Frontal cortex (tissue), 4 donors: Measurements from ENCODE around the gene MORF4L1. TPM values are rescaled to one million over a fixed set of nuclear protein-coding genes. Genes with fewer than 3 reads are reported as not detected.
"Not testable (repeated sequence)": the region's sequence is repeated elsewhere in the genome, so short reads cannot be mapped to it uniquely, and the experiment has no call there.

Experiments
- DNase-seq, 2 donors: peaks; one replicate each; pipeline ENCODE4 v3.0.0; 2012; ENCODE audit warnings: low spot score in 2 of 2
- FAIRE-seq: peaks from 2 replicates; lab custom pipeline; 2012; peaks lifted over from hg19 to GRCh38; lab: Jason Lieb, UNC
- total RNA-seq: library from RNA; depleted of rRNA; stranded (reverse); fragments of >200 nt; gene quantifications from one replicate; pipeline ENCODE4 v1.2.3, GENCODE V29; 2014
- donor health status: control.
- donor health status: control.
- donor health status: control.

Gene MORF4L1
- total RNA-seq, 1 donor from 2014 or later = 1,097 TPM

GRCh38 chr15:78893538-78893937 lies 20.8 kb downstream of the MORF4L1 start:
- DNase-seq (no peak), FAIRE-seq (no peak)

DNA sequence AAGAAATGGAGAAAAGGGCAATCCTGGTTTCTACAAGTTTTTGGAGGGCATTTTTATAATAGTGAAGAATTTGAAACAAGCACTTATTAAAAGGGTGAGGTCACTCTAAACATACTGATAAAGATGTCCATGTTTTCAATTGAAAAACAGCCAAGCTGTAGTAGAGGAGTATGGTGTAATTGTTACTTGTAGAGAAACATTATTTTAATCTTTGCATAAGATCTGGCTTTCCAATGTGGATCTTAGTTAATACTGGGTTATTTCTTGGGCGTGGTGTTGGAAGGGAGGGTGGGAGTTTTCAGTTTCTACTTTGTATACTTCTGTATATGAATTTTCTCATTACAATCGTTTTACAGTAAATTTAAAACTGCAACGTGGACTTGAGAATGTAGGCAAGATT lies 22.8 kb downstream of the MORF4L1 start:
- no peak for FAIRE-seq
- no peak for DNase-seq

DNA sequence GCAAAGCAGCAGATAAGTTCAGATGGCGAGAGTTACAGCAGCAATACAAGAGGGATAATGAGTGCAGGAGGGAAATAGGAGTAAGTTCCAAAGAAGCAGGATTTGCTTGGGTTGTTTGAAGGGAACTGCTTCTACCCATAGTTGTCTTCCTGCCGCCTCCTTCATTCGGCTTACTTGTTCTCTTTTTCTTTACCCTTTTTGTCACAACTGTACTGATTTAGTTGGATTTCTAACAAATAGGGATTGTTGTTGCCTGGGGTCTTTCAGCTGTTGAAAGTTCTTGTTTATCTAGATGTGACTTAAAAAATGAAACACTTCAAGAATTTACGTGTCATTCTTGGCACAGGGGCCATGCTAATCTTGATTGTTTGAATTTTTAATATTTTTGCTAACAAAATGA lies 25.9 kb downstream of the MORF4L1 start:
- no peak for FAIRE-seq

GRCh38 chr15:78900819-78901533 lies 28.3 kb downstream of the MORF4L1 start:
- not testable (repeated sequence) for FAIRE-seq, DNase-seq

More for the DNA sequence above, 25.9 kb downstream of the MORF4L1 start:
- no peak for DNase-seq

GRCh38 chr15:78902281-78903032 lies 29.8 kb downstream of the MORF4L1 start:
- not testable (repeated sequence) for DNase-seq, FAIRE-seq

DNA sequence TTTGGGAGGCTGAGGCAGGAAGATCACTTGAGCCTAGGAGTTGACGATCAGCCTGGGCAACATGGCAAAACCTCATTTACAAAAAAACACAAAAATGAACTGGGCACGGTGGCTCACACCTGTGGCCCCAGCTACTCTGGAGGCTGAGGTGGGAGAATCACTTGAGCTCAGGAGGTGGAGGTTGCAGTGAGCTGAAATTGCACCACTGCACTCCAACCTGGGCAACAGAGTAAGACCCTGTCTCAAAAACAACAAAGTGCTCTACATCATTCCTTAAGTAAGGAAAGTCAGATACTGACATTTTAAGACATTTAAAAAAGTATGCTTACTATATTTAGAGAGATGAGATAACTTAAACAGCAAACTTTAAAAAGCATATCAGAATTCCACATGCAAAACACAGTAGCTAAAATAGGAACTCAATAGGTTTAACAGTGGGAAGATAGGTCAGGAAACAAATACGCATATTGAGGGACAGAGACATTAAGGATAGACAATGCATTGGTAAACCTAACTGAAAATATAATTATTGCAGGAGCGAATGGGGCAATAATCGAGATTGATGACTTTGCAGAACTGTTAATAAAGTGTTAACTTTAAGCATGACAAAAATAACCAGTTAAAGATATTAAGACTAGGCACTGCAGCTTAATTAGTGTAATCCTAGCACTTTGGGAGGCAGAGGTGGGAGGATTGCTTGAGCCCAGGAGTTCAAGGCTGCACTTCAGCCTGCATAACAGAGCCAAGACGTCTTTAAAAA lies 32.1 kb downstream of the MORF4L1 start:
- FAIRE-seq = no peak
- no peak for DNase-seq

- no peak for DNase-seq
- no peak for FAIRE-seq
Observed at GRCh38 chr15:78906316-78906620, 33.6 kb downstream of the MORF4L1 start.

GRCh38 chr15:78907577-78907976 lies 34.9 kb downstream of the MORF4L1 start:
- FAIRE-seq (no peak), DNase-seq (no peak)

- DNase-seq = no peak
- no peak for FAIRE-seq
Observed at GRCh38 chr15:78909160-78909695, 36.5 kb downstream of the MORF4L1 start.

DNA sequence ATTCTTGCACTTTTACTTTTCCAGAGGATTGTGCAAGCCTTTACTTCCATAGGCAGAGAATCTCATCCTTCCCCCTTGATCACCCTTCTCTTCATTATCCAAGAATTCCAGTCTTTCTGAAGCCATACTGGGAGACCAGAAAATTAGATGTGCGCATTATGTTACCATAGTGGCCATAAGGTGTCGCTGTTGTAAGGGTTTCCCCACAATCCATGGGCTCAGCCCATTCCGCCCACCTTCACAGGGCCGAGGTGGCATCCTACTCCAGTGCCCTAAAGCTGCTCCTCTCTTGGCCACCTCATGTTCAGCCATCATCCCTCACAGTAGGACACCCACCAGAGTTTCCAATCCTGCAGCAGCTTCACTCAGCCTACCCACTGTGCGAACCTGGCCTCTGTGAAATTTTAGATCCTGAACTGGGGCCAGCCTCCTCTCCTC lies 37.1 kb downstream of the MORF4L1 start:
- DNase-seq (peak in 1 of 2 donors; percentile 48), FAIRE-seq (no peak)

DNA sequence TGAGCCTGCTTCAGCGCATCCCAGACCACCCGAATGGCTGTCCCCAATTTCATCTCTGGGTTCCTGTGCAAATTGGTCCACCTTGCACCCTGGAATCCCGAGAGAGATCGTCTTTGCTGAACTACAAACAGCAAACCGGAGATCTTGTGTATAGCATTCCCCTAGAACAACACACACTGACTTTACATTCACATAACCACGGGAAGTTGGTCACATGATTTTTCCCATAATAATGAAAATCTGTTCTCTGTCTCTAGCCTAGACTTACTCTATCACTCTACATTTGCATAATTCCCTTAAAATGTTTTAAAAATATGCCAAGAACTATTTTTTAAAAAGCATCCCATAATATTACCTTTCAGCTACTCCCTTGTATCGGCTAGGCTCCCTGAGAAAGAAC lies 37.6 kb downstream of the MORF4L1 start:
- no peak for DNase-seq
- no peak for FAIRE-seq

DNA sequence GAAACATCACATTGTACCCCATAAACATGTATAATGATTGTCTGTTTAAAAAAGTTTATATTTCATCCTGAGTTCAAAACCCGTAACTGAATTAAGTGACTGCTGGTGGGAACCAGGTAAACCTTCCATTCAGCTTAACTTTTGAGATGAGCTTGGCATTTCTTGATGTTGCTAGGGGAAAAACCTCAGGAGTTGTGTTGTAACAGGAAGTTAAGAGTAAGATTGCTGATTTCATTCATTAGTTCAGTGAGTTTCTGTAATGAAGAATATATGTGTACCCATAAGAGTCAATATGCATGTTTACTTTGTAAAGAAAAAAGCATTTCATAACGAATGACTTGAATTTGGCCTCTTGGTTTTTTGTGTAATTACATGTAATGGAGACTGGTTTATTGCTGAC lies 39.6 kb downstream of the MORF4L1 start:
- FAIRE-seq (no peak), DNase-seq (no peak)

DNA sequence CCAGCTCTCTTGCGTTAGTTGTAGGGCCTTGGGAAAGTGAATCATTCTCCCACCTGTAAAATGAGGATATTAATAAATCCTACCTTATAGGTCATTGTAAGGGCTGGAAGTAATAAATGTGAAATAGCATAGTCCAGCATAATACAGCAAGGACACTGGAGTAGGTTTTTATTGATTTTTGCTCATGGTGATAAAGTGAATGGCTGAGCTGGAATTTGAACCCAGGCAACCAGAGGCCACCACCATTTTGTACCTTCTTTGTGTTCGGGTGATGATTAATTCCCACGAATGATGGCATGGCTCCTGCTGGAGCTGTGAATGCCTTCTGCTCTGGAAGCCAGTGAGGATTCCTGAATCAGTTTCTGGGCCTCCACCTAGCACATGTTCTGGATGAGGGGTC lies 40.3 kb downstream of the MORF4L1 start:
- FAIRE-seq = no peak
- DNase-seq = no peak

DNA sequence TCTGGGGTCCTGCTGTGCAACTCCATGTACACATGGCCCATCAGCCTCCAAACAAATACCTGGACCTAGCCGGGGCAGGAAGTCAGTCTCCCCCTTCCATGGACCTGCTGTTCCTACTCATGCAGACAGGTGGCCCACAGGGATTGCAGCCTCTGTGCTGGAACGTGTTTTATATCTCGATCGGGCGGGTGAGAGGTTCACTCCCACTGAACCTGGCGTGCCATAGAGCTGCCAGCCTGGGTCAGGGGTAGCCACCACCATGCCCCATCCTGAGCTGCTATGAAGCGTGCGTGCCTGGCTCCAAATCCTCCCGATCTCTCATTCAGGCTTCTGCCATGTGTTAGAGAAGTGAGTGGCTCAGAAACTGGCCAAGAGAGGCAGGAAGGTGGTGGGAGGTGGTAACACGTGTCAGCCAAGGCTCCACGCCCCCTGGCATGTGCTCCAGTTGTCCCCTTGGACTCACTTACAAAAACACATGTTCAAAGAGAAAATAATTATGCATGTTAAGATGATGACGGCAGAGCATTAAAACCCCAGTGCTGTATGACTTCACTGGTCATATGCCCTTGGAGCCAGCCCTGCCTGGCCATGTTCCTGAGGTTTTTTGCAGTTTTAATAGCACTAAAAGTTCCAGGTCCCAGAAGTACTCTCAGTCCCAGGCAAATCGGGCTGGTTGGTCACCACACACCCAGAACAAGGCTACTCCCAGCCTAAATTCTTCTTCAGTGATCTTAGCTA lies 41.5 kb downstream of the MORF4L1 start:
- no peak for DNase-seq
- no peak for FAIRE-seq

GRCh38 chr15:78915341-78916087 lies 42.8 kb downstream of the MORF4L1 start:
- no peak for DNase-seq
- FAIRE-seq = no peak

- FAIRE-seq (no peak), DNase-seq (no peak)
Observed at GRCh38 chr15:78916088-78916487, 43.4 kb downstream of the MORF4L1 start.

- DNase-seq (no peak), FAIRE-seq (no peak)
Observed at GRCh38 chr15:78917888-78918287, 45.2 kb downstream of the MORF4L1 start.

DNA sequence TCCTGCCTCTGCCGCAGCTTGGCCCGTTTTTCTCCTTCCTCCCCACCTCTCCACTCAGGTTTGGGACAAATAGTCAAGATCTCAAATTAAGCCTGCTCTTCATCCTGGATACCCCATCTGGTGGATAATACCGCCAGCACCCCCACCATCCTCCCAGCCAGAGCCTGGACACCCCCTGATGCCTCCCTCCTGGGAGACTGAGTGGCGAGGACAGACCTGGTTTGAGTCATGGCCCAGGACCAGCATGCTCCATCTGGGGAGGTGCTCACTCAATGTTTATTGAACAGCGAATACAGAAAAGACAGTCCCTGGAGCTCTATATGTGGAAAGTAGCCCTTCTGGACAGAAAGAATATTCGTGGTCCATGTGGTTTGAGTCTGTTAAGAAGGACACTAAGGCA lies 48.8 kb downstream of the MORF4L1 start:
- DNase-seq = no peak

GRCh38 chr15:78921940-78922339 lies 49.2 kb downstream of the MORF4L1 start:
- DNase-seq (no peak), FAIRE-seq (no peak)

More for the DNA sequence above, 48.8 kb downstream of the MORF4L1 start:
- FAIRE-seq = no peak
